Karpas-422 (cell line): ENCODE data around the gene ABHD12. TPM values are rescaled to one million over a fixed set of nuclear protein-coding genes. Genes with fewer than 3 reads are reported as not detected.

Source experiments
- DNase-seq: peaks from one replicate; pipeline ENCODE4 v3.0.0-alpha.2; 2015
- H2AFZ ChIP-seq: fragments of 200-600 bp; sonication (generic); 2 replicates; pipeline ENCODE4 v1.6.1; 2014; ENCODE audit warnings: antibody characterized with exemption, low read length, mixed read lengths
- H3K27ac ChIP-seq: fragments of 200-600 bp; sonication (generic); 2 replicates; pipeline ENCODE4 v1.5.1; 2014; ENCODE audit warnings: mild to moderate bottlenecking, low read length, moderate library complexity
- H3K27me3 ChIP-seq: fragments of 200-600 bp; sonication (generic); 2 replicates; pipeline ENCODE4 v1.6.1; 2014; ENCODE audit warnings: low read length, mixed read lengths
- H3K36me3 ChIP-seq: fragments of 200-600 bp; sonication (generic); 2 replicates; pipeline ENCODE4 v1.6.1; 2014; ENCODE audit warnings: low read length, mixed read lengths; ENCODE audit not compliant: insufficient read depth
- H3K4me1 ChIP-seq: fragments of 200-600 bp; sonication (generic); 2 replicates; pipeline ENCODE4 v1.6.1; 2014; ENCODE audit warnings: mild to moderate bottlenecking, low read length, mixed read lengths
- H3K4me2 ChIP-seq: fragments of 200-600 bp; sonication (generic); 2 replicates; pipeline ENCODE4 v1.6.1; 2014; ENCODE audit warnings: low read length, low read depth, mild to moderate bottlenecking; ENCODE audit not compliant: poor library complexity, severe bottlenecking
- H3K4me3 ChIP-seq: fragments of 200-600 bp; sonication (generic); 2 replicates; pipeline ENCODE4 v1.5.1; 2014; ENCODE audit warnings: mild to moderate bottlenecking, antibody characterized with exemption, low read length, mixed read lengths
- H3K79me2 ChIP-seq: fragments of 200-600 bp; sonication (generic); 2 replicates; pipeline ENCODE4 v1.6.1; 2014; ENCODE audit warnings: mild to moderate bottlenecking, low read length, mixed read lengths
- H3K9ac ChIP-seq: fragments of 200-600 bp; sonication (generic); 2 replicates; pipeline ENCODE4 v1.6.0; 2014; ENCODE audit warnings: low read length
- H3K9me2 ChIP-seq: fragments of 200-600 bp; sonication (generic), shearing (Covaris generic); replicated peaks from 2 replicates; pipeline ENCODE4 v1.6.0; 2014; ENCODE audit warnings: mild to moderate bottlenecking, low read length, moderate library complexity; ENCODE audit not compliant: insufficient read depth
- H3K9me3 ChIP-seq: fragments of 300-700, 200-600 bp; sonication (generic); 2 replicates; pipeline ENCODE4 v1.6.1; 2014; ENCODE audit warnings: low read length, mixed read lengths
- H4K20me1 ChIP-seq: fragments of 200-600 bp; sonication (generic); 2 replicates; pipeline ENCODE4 v1.6.1; 2014; ENCODE audit warnings: mild to moderate bottlenecking, antibody characterized with exemption, low read length, low read depth; ENCODE audit not compliant: insufficient read depth
- total RNA-seq: library from RNA; depleted of rRNA; stranded (reverse); fragments of >200 nt; shearing (Covaris generic); gene quantifications from 2 replicates; pipeline ENCODE4 v1.2.3, GENCODE V29; 2014; ENCODE audit warnings: low replicate concordance; rRNA removed

The ABHD12 gene
- 26.1 and 35.9 TPM in 2 replicates for total RNA-seq

DNA sequence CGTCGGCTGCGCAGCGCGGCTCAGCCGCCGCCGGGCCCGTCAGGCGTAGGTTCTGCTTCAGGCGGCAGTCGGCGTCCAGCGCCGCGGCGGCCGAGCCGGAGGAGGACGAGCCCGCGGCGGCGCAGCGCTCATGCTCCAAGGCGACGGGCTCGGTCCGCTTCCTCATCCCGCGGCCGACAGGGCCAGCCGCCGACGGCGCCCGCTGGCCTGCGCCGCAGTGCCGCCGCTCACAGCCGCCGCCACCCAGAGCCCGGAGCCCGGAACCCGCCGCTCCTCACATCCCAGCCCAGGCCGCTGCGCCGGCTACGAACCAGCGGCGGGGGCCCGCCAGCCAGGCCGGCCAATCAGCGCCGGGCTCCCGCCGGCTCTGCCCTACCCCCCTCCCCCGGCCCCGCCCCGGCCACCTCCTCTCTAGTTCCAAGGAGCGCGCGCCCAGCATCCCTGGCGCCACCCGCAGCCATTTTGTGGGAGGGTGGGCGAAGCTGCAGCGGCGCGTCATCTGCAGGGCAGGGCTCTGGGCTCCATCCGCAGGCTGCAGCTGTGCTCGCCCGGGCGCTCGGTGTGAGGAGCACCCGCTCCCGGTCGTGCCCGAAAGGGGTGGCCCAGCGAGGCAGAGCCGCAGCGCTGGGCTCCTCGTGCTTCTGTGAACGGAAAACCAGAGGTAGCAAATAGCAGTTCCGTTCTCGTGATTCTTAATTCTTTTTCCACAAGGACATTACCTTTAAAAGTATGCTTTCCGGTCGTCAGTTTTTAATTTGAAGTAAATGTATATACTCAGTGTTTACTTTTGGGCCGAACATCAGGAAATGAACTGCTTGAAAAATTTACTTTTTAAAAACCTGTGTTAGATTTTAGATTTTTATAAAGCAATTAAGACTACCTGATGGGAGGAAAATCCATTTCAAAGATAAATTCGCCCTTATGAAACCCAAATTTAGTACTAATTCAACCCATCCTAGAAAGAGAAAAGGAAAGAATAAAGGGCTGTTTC is at the start of gene ABHD12:
ABHD12 (minus strand) TSS at position 298 of the 991 bp plus-strand sequence; CDS start at position 166, 132 bp downstream.
- H3K4me1 ChIP-seq = peaks cover 35% of the 10 kb centered on the region
- H3K27me3 ChIP-seq = no peaks in the 10 kb centered on the region
- peak; percentile 98 for DNase-seq
- peak within 1 kb of the TSS; percentile 99 for H3K4me3 ChIP-seq
- H2AFZ ChIP-seq = peak within 1 kb of the TSS; percentile 13; the same call in 1 of the 2 replicates
- peak within 1 kb of the TSS; percentile 87 for H3K27ac ChIP-seq
- H3K9ac ChIP-seq = peak within 1 kb of the TSS; percentile 95
- H4K20me1 ChIP-seq = peaks cover 8% of the 10 kb centered on the region
- no peaks in the 10 kb centered on the region for H3K9me3 ChIP-seq
- peak within 1 kb of the TSS; percentile 86 for H3K4me2 ChIP-seq
- no peaks in the 10 kb centered on the region for H3K9me2 ChIP-seq
- H3K36me3 ChIP-seq = peaks cover 8% of the 10 kb centered on the region; the same call in 1 of the 2 replicates
- peaks cover 45% of the 10 kb centered on the region for H3K79me2 ChIP-seq

DNA sequence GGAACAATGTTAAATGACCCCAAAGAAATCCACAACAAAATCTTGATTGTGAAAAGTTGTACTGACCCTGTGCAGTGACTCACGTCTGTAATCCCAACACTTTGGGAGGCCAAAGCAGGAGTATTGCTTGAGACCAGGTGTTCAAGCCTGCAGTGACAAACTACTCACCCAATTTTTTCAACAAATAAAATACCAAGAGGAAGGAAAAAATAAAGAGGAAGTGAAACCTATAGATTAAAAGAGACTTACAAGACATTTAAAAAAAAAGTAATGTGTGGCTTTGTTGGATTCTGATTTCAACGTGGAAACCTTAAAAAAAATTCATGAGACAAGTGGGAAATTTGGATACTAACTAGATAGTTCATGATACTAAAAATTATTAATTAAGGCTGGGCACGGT is 48.7 kb upstream of the ABHD12 start:
- H3K27me3 ChIP-seq = no peaks in the 10 kb centered on the region
- H3K9me2 ChIP-seq = no peaks in the 10 kb centered on the region
- peaks cover 18% of the 10 kb centered on the region for H3K4me1 ChIP-seq
- H3K79me2 ChIP-seq = peaks cover 8% of the 10 kb centered on the region
- H3K4me3 ChIP-seq = no peak overlapping the region
- peaks cover 45% of the 10 kb centered on the region for H3K36me3 ChIP-seq
- DNase-seq = peak; percentile 77
- H3K9me3 ChIP-seq = no peaks in the 10 kb centered on the region
- no peak overlapping the region for H3K9ac ChIP-seq
- no peak overlapping the region for H2AFZ ChIP-seq
- no peaks in the 10 kb centered on the region for H4K20me1 ChIP-seq
- H3K27ac ChIP-seq = peak overlapping the region; percentile 35
- H3K4me2 ChIP-seq = peak overlapping the region; percentile 26

DNA sequence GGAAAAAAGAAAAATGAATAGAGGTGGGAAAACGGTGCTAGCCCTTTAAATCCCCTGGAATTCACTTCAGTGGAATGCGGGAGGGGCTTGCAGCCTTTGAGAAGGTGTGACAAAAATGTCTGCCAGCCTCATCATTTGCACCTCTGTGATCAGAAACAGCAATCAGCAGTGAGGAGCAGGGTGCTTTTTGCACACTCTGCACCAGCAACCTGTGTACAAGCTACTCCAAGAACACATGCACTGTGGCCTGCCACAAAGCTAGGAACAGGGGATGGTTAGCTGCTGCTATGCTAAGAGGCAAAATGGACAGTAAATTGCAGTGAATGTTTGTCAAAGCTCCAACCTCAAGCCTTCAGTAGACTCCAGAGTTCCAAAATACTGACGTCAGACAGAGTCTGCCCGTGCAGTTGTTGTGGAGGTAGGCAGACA is 46.5 kb upstream of the ABHD12 start:
- no peaks in the 10 kb centered on the region for H3K9me2 ChIP-seq
- H3K4me1 ChIP-seq = peaks cover 18% of the 10 kb centered on the region
- no peak overlapping the region for H2AFZ ChIP-seq
- peaks cover 8% of the 10 kb centered on the region for H3K79me2 ChIP-seq
- no peak overlapping the region for H3K4me3 ChIP-seq
- no peak overlapping the region for H3K4me2 ChIP-seq
- no peak for DNase-seq
- no peaks in the 10 kb centered on the region for H3K9me3 ChIP-seq
- no peaks in the 10 kb centered on the region for H4K20me1 ChIP-seq
- H3K9ac ChIP-seq = no peak overlapping the region
- H3K36me3 ChIP-seq = peaks cover 44% of the 10 kb centered on the region; the same call in 1 of the 2 replicates
- no peaks in the 10 kb centered on the region for H3K27me3 ChIP-seq
- no peak overlapping the region for H3K27ac ChIP-seq

DNA sequence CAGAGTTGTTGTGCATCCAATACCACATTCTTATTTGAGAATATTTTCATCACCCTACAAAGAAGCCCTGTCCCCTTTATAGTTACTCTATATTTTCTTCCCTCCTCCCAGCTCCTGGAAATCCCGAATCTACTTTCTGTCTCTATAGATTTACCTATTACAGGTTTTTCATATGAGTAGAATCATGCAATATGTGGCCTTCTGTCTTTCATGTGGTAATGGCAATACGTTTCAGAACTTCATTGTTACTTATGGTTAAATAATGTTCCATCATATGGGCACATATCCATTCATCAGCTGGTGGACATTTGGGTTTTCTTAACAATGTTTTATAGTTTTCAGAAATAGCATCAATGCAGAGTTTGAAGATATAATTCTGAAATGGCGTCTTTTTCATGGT is 33.9 kb upstream of the ABHD12 start:
- no peak overlapping the region for H2AFZ ChIP-seq
- no peak overlapping the region for H3K4me2 ChIP-seq
- no peak overlapping the region for H3K27ac ChIP-seq
- no peaks in the 10 kb centered on the region for H3K4me1 ChIP-seq
- peaks cover 60% of the 10 kb centered on the region for H3K36me3 ChIP-seq
- no peak overlapping the region for H3K4me3 ChIP-seq
- H3K79me2 ChIP-seq = peaks cover 8% of the 10 kb centered on the region; the same call in 1 of the 2 replicates
- no peak for DNase-seq
- H3K9ac ChIP-seq = no peak overlapping the region
- H3K9me2 ChIP-seq = no peaks in the 10 kb centered on the region
- H3K27me3 ChIP-seq = no peaks in the 10 kb centered on the region
- H4K20me1 ChIP-seq = no peaks in the 10 kb centered on the region
- H3K9me3 ChIP-seq = no peaks in the 10 kb centered on the region

DNA sequence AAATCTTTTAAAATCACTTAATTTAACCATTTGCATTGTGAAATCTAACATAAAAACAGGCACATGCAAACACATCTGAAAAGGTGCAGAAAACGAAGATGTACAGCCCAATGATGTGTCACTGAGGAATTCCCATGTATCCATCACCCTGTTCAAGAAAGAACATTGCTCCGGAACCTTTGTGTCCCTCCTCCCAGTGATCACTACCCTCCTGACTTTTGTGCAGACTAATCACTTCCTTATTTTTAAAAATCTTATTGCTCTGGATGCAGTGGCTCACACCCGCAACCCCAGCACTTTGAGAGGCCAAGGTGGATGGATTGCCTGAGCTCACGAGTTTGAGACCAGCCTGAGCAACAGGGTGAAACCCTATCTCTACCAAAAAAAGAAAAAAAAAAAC is 31.4 kb upstream of the ABHD12 start:
- H3K9me2 ChIP-seq = no peaks in the 10 kb centered on the region
- no peaks in the 10 kb centered on the region for H4K20me1 ChIP-seq
- no peaks in the 10 kb centered on the region for H3K27me3 ChIP-seq
- peaks cover 21% of the 10 kb centered on the region for H3K79me2 ChIP-seq
- no peak overlapping the region for H3K4me3 ChIP-seq
- no peak for DNase-seq
- no peaks in the 10 kb centered on the region for H3K4me1 ChIP-seq
- no peak overlapping the region for H3K9ac ChIP-seq
- H3K27ac ChIP-seq = no peak overlapping the region
- H2AFZ ChIP-seq = no peak overlapping the region
- H3K36me3 ChIP-seq = peaks cover 59% of the 10 kb centered on the region
- H3K9me3 ChIP-seq = no peaks in the 10 kb centered on the region
- H3K4me2 ChIP-seq = no peak overlapping the region

DNA sequence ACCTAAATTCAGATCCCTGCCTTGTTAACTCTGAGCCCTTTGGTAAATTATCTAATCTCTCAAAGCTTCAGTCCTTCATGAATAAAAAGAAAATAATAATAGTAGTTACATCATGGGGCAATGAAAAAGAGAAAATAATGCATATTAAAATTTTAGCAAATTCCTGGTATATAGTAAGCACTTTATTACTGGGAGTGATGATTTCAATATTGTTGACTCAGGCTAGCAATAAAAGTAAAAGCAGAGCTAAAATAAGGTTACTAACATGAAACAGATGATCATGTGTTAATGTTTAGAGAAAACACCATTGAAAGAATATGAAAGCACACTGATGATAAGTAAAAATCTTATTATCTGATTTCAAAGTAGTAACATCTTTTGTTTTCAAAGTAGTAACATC is 30.5 kb upstream of the ABHD12 start:
- no peak overlapping the region for H2AFZ ChIP-seq
- no peaks in the 10 kb centered on the region for H3K9me2 ChIP-seq
- no peaks in the 10 kb centered on the region for H3K4me1 ChIP-seq
- H3K4me2 ChIP-seq = no peak overlapping the region
- no peaks in the 10 kb centered on the region for H3K27me3 ChIP-seq
- H3K79me2 ChIP-seq = peaks cover 17% of the 10 kb centered on the region
- no peaks in the 10 kb centered on the region for H3K9me3 ChIP-seq
- H3K36me3 ChIP-seq = peaks cover 59% of the 10 kb centered on the region
- no peak for DNase-seq
- no peak overlapping the region for H3K27ac ChIP-seq
- H3K4me3 ChIP-seq = no peak overlapping the region
- H3K9ac ChIP-seq = no peak overlapping the region
- no peaks in the 10 kb centered on the region for H4K20me1 ChIP-seq

DNA sequence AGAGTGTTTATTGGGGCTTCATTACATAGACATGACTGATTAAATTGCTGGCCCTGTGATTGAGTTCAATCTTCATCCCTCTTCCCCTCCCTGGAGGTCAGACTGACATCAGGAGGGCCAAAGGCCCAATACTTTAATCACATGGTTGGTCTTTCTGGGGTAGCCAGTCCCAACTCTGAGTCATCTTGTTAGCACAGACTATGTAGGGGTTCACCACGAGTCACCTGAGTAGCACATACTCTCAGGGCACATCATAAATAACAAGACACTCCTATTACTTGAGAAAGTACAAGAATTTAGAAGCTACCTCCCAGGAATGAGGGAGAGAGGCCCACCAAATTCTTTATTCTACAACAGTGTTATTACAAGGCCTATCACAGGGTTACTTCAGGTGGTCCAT is 28.1 kb upstream of the ABHD12 start:
- Histone ChIP-seq H2AFZ (no peak overlapping the region), H3K36me3 (peaks cover 41% of the 10 kb centered on the region; the same call in 1 of the 2 replicates), H3K9me3 (no peaks in the 10 kb centered on the region)

DNA sequence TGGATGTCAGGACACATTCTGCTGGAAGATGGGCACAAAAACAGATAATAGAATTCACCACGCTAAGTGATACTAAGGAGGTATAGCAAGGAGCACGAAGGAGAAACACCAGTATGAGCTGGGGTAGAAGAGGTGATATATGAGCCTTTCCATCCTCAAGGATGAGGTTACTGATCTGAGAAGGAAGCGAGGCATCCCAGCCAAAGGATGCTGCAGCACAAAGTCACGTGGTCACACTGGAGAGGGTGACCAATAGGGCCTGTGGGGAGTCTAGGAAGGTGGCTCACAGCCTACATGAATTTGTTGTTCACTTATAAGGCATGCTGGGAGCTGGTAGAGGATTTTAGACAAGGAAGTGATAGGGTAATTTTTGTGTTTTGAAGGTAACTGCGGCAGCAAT is 18.3 kb upstream of the ABHD12 start:
- H2AFZ ChIP-seq = no peak overlapping the region
- H3K9me2 ChIP-seq = no peaks in the 10 kb centered on the region
- no peaks in the 10 kb centered on the region for H4K20me1 ChIP-seq
- no peak overlapping the region; the same call in 1 of the 2 replicates for H3K27ac ChIP-seq
- peak overlapping the region; percentile 94 for H3K4me3 ChIP-seq
- H3K4me2 ChIP-seq = peak overlapping the region; percentile 94
- no peaks in the 10 kb centered on the region for H3K27me3 ChIP-seq
- H3K9me3 ChIP-seq = peaks cover under 1% of the 10 kb centered on the region; the same call in 1 of the 2 replicates
- 0 out of 2 replicates have a peak, but pooled peaks cover 3% of the 10 kb centered on the region for H3K36me3 ChIP-seq
- H3K9ac ChIP-seq = peak overlapping the region; percentile 90
- peaks cover 19% of the 10 kb centered on the region for H3K4me1 ChIP-seq
- DNase-seq = no peak
- peaks cover 55% of the 10 kb centered on the region for H3K79me2 ChIP-seq

More for the DNA sequence above, 28.1 kb upstream of the ABHD12 start:
- Histone ChIP-seq H4K20me1 (no peaks in the 10 kb centered on the region), H3K9me2 (no peaks in the 10 kb centered on the region), H3K27me3 (no peaks in the 10 kb centered on the region), H3K9ac (no peak overlapping the region), H3K79me2 (peaks cover 22% of the 10 kb centered on the region; the same call in 1 of the 2 replicates), H3K4me1 (no peaks in the 10 kb centered on the region), H3K4me2 (no peak overlapping the region), H3K27ac (no peak overlapping the region), H3K4me3 (no peak overlapping the region)
- DNase-seq = no peak
